Progenitor cell of endocrine pancreas (in vitro differentiated cells): ENCODE measurements around the gene RPL34. TPM values are rescaled to one million over a fixed set of nuclear protein-coding genes. Genes with fewer than 3 reads are reported as not detected.

ENCODE experiments used
- DNase-seq: peaks from one replicate; pipeline ENCODE4 v3.0.0; 2021; ENCODE audit warnings: low spot score; ENCODE audit not compliant: unreplicated experiment
- H3K27ac Mint-ChIP-seq: 2 replicates; pipeline ENCODE4 v1.8.0; 2021; ENCODE audit warnings: mild to moderate bottlenecking, moderate library complexity, mixed read lengths
- H3K27me3 Mint-ChIP-seq: 2 replicates; pipeline ENCODE4 v1.8.0; 2021; ENCODE audit warnings: mixed read lengths
- H3K36me3 Mint-ChIP-seq: 2 replicates; pipeline ENCODE4 v1.8.0; 2022; ENCODE audit warnings: mixed read lengths; ENCODE audit not compliant: insufficient read depth
- H3K4me1 Mint-ChIP-seq: 2 replicates; pipeline ENCODE4 v1.8.0; 2021; ENCODE audit warnings: low read depth, mixed read lengths
- H3K4me3 Mint-ChIP-seq: 2 replicates; pipeline ENCODE4 v1.8.0; 2021; ENCODE audit warnings: low read depth, mild to moderate bottlenecking, moderate library complexity, mixed read lengths
- H3K9me3 Mint-ChIP-seq: 2 replicates; pipeline ENCODE4 v1.8.0; 2021; ENCODE audit warnings: low read depth, mixed read lengths
- total RNA-seq: library from RNA; stranded (reverse); gene quantifications from 2 replicates; pipeline ENCODE4 v1.2.1, GENCODE V29; 2021
- TF ChIP-seq, protein P1 (sequence below): fragments of 200-600 bp; sonication (generic); IDR thresholded peaks from one replicate; pipeline ENCODE4 v1.5.0; 2021; ENCODE audit warnings: antibody characterized with exemption, mild to moderate bottlenecking; ENCODE audit not compliant: unreplicated experiment

Gene RPL34
- total RNA-seq, 1 donor from 2014 or later, result 1,226 TPM

DNA sequence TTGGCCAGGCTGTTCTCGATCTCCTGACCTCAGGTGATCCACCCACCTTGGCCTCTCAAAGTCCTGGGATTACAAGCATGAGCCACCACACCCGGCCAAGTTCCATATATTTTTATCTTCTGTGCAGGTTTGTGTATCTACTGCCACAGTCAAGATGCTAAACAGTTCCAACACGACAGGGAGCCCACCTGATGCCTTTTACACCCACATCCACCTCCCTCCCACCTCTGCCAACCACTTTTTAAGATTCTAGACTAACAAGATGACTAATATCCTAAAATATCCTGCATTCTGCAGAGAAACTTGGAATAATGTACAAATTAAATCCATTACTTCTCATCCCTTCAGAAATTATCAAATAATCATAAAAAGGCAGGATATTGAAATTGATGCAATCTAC lies 19.3 kb upstream of the RPL34 start:
- Mint-ChIP-seq H3K9me3 (peaks cover 6% of the 10 kb centered on the region), H3K27ac (no peak overlapping the region), H3K4me3 (no peak overlapping the region), H3K27me3 (no peaks in the 10 kb centered on the region), H3K4me1 (no peaks in the 10 kb centered on the region), H3K36me3 (no peaks in the 10 kb centered on the region)
- DNase-seq, result no peak
- TF ChIP-seq, protein P1, sequence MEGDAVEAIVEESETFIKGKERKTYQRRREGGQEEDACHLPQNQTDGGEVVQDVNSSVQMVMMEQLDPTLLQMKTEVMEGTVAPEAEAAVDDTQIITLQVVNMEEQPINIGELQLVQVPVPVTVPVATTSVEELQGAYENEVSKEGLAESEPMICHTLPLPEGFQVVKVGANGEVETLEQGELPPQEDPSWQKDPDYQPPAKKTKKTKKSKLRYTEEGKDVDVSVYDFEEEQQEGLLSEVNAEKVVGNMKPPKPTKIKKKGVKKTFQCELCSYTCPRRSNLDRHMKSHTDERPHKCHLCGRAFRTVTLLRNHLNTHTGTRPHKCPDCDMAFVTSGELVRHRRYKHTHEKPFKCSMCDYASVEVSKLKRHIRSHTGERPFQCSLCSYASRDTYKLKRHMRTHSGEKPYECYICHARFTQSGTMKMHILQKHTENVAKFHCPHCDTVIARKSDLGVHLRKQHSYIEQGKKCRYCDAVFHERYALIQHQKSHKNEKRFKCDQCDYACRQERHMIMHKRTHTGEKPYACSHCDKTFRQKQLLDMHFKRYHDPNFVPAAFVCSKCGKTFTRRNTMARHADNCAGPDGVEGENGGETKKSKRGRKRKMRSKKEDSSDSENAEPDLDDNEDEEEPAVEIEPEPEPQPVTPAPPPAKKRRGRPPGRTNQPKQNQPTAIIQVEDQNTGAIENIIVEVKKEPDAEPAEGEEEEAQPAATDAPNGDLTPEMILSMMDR, result no peak

DNA sequence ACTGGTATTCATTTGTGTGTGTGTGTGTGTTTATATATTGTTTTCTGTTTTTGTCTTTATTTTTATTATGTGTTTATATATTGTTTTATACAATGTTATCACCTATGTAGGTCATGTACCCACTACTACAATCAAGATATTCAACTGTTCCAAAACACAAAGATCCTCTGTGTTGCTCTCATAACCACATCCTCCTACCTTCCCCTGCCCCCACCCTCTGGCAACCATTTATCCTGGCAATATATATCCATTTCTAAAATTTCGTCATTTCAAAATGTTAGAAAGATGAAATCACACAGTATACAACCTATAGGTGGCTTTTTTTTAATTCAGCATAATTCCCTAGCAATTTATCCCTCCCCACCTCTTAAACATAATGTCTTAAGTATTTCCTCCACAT lies 18.8 kb upstream of the RPL34 start:
- H3K9me3 Mint-ChIP-seq, result peaks cover 4% of the 10 kb centered on the region
- H3K4me1 Mint-ChIP-seq, result no peaks in the 10 kb centered on the region
- no peak for DNase-seq
- no peaks in the 10 kb centered on the region for H3K27me3 Mint-ChIP-seq
- no peak overlapping the region for H3K4me3 Mint-ChIP-seq
- TF ChIP-seq, protein P1, result no peak
- no peak overlapping the region for H3K27ac Mint-ChIP-seq
- no peaks in the 10 kb centered on the region for H3K36me3 Mint-ChIP-seq

DNA sequence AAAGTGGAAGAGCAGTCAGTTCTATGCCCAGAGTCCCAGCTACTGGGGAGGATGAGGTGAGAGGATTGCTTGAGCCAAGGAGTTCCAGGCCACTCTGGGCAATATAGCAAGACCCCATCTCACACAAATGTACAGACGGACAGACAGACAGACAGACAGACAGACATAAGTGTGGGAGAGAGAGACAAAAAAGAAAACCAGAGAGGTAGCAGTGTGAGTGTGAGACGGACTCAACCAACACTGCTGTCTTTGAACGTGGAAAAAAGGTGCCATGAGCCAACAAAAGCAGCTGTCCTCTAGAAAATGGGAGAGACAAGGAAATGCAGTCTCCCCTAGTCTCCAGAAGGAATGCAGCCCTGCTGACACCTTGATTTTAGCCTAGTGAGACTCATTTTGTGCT lies 18.2 kb upstream of the RPL34 start:
- Mint-ChIP-seq H3K27ac (no peak overlapping the region), H3K36me3 (no peaks in the 10 kb centered on the region), H3K4me1 (no peaks in the 10 kb centered on the region), H3K27me3 (no peaks in the 10 kb centered on the region), H3K9me3 (peaks cover 2% of the 10 kb centered on the region), H3K4me3 (no peak overlapping the region)
- DNase-seq, result no peak
- TF ChIP-seq, protein P1, result no peak

DNA sequence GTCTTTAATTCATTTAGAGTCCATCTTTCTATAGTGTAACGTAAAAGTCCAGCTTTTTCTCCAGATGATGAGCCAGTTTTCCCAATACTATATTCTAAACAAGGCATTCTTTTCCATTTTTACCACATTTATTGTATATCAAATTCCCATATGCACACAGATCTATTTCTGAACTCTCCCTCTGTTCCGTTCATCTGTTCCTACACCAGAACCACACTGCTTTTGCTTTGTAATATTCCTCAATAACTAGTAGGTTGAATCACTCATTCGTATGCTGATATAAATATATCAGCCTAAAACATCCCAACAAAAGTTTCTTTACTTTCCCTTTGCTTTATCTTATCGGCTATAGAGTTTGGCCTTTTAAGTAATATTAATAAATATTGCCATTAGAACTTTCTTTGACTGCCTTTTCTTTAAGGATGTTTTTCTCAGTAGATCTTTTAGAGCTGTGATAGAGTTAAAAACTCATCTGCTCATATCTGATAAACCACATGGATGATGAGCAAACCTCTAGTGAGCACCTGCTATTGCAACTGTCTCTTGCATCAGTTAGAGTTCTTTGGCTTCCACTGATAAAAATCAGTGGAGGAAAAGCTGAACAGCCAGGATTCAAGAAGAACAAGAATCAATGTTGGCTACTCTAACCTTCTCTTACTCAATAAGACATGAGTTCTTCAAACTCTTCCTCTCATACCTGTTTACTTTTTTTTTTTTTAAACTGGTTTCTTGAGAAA lies 13.1 kb upstream of the RPL34 start:
- H3K27me3 Mint-ChIP-seq, result no peaks in the 10 kb centered on the region
- peaks cover 2% of the 10 kb centered on the region for H3K9me3 Mint-ChIP-seq
- no peak overlapping the region for H3K27ac Mint-ChIP-seq
- H3K4me3 Mint-ChIP-seq, result no peak overlapping the region
- TF ChIP-seq, protein P1, result no peak
- DNase-seq, result no peak
- no peaks in the 10 kb centered on the region for H3K4me1 Mint-ChIP-seq
- no peaks in the 10 kb centered on the region for H3K36me3 Mint-ChIP-seq

DNA sequence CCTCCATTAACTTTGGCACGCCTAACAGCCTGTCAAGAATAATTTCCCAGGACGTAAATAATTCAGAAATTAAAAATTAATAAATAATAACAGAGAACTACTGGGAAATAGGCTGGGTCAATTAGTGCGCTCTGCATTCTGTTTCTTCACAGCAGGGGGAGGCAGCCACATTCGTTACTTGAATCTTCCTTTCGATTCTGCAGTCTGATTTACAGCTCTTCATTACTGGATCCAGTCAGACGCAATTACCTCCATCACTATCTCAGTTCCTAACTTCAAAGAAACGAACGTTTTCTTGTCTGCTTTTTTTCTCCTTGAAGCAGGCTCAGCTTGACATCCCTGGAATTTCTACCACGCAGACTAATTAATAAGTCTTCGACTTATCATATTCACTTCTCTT lies 9.0 kb upstream of the RPL34 start:
- H3K36me3 Mint-ChIP-seq, result peaks cover 3% of the 10 kb centered on the region
- TF ChIP-seq, protein P1, result no peak
- H3K9me3 Mint-ChIP-seq, result peaks cover 7% of the 10 kb centered on the region
- H3K4me3 Mint-ChIP-seq, result no peak overlapping the region
- no peak overlapping the region for H3K27ac Mint-ChIP-seq
- H3K27me3 Mint-ChIP-seq, result no peaks in the 10 kb centered on the region
- DNase-seq, result no peak
- no peaks in the 10 kb centered on the region for H3K4me1 Mint-ChIP-seq
